Measurements from ENCODE around the gene PCDHA9. TPM values are rescaled to one million over a fixed set of nuclear protein-coding genes. Genes with fewer than 3 reads are reported as not detected.
"Not testable (repeated sequence)": the region's sequence is repeated elsewhere in the genome, so short reads cannot be mapped to it uniquely, and the experiment has no call there.

Gene PCDHA9
- total RNA-seq, 1 experiment from 2014 or later: not detected

GRCh38 chr5:140849831-140850634, 1.9 kb downstream of the PCDHA9 start:
- H3K79me2 ChIP-seq (ENCODE audit: low read length); H3K4me3 ChIP-seq (ENCODE audit: low read length); H3K9me3 ChIP-seq (ENCODE audit: low read length); H3K9ac ChIP-seq (ENCODE audit: low read length); H3K4me1 ChIP-seq (ENCODE audit: low read length); H3K4me2 ChIP-seq (ENCODE audit: low read depth, low read length, poor library complexity, severe bottlenecking); H3K27ac ChIP-seq (ENCODE audit: low read length); H3K36me3 ChIP-seq (ENCODE audit: insufficient read depth, low read length); H3K9me2 ChIP-seq (replicated peaks; ENCODE audit: insufficient read depth, low read length); H2AFZ ChIP-seq (ENCODE audit: low read length); H4K20me1 ChIP-seq (ENCODE audit: insufficient read depth, low read depth, low read length); DNase-seq; H3K27me3 ChIP-seq (ENCODE audit: low read length): not testable (repeated sequence)

GRCh38 chr5:140855772-140856674, 7.8 kb downstream of the PCDHA9 start, which contains the start of gene PCDHA10:
Gene PCDHA10 (plus strand): TSS chr5:140855897. CDS start chr5:140856049, 152 bp downstream.
- H3K9me2 ChIP-seq (replicated peaks; ENCODE audit: insufficient read depth, low read length): no peaks in the 10 kb centered on the region
- no peak within 1 kb of the TSS for H3K9ac ChIP-seq (ENCODE audit: low read length)
- H3K4me1 ChIP-seq (ENCODE audit: low read length): no peaks in the 10 kb centered on the region
- no peak within 1 kb of the TSS for H3K4me2 ChIP-seq (ENCODE audit: low read depth, low read length, poor library complexity, severe bottlenecking)
- no peak within 1 kb of the TSS for H3K27ac ChIP-seq (ENCODE audit: low read length)
- peak; percentile 81 for DNase-seq
- H3K4me3 ChIP-seq (ENCODE audit: low read length): no peak within 1 kb of the TSS
- H3K27me3 ChIP-seq (ENCODE audit: low read length): no peaks in the 10 kb centered on the region
- no peaks in the 10 kb centered on the region for H3K9me3 ChIP-seq (ENCODE audit: low read length)
- H3K79me2 ChIP-seq (ENCODE audit: low read length): no peaks in the 10 kb centered on the region
- H4K20me1 ChIP-seq (ENCODE audit: insufficient read depth, low read depth, low read length): no peaks in the 10 kb centered on the region
- no peaks in the 10 kb centered on the region for H3K36me3 ChIP-seq (ENCODE audit: insufficient read depth, low read length)
- H2AFZ ChIP-seq (ENCODE audit: low read length): no peak within 1 kb of the TSS

- no peak overlapping the region for H3K27ac ChIP-seq (ENCODE audit: low read length)
- no peaks in the 10 kb centered on the region for H3K36me3 ChIP-seq (ENCODE audit: insufficient read depth, low read length)
- no peak overlapping the region for H2AFZ ChIP-seq (ENCODE audit: low read length)
- H3K9me3 ChIP-seq (ENCODE audit: low read length): no peaks in the 10 kb centered on the region
- H4K20me1 ChIP-seq (ENCODE audit: insufficient read depth, low read depth, low read length): no peaks in the 10 kb centered on the region
- no peak overlapping the region for H3K4me2 ChIP-seq (ENCODE audit: low read depth, low read length, poor library complexity, severe bottlenecking)
- no peak overlapping the region for H3K4me3 ChIP-seq (ENCODE audit: low read length)
- no peak overlapping the region for H3K9ac ChIP-seq (ENCODE audit: low read length)
- H3K27me3 ChIP-seq (ENCODE audit: low read length): no peaks in the 10 kb centered on the region
- H3K9me2 ChIP-seq (replicated peaks; ENCODE audit: insufficient read depth, low read length): no peaks in the 10 kb centered on the region
- no peaks in the 10 kb centered on the region for H3K4me1 ChIP-seq (ENCODE audit: low read length)
- H3K79me2 ChIP-seq (ENCODE audit: low read length): no peaks in the 10 kb centered on the region
- no peak for DNase-seq
Measured at GRCh38 chr5:140857177-140857986, 9.2 kb downstream of the PCDHA9 start.

GRCh38 chr5:140857987-140858240, 9.7 kb downstream of the PCDHA9 start:
- no peaks in the 10 kb centered on the region for H3K27me3 ChIP-seq (ENCODE audit: low read length)
- no peaks in the 10 kb centered on the region for H3K9me2 ChIP-seq (replicated peaks; ENCODE audit: insufficient read depth, low read length)
- H4K20me1 ChIP-seq (ENCODE audit: insufficient read depth, low read depth, low read length): no peaks in the 10 kb centered on the region
- no peak overlapping the region for H3K9ac ChIP-seq (ENCODE audit: low read length)
- no peaks in the 10 kb centered on the region for H3K79me2 ChIP-seq (ENCODE audit: low read length)
- no peak overlapping the region for H3K4me2 ChIP-seq (ENCODE audit: low read depth, low read length, poor library complexity, severe bottlenecking)
- DNase-seq: no peak
- H3K9me3 ChIP-seq (ENCODE audit: low read length): no peaks in the 10 kb centered on the region
- H2AFZ ChIP-seq (ENCODE audit: low read length): no peak overlapping the region
- H3K27ac ChIP-seq (ENCODE audit: low read length): no peak overlapping the region
- no peaks in the 10 kb centered on the region for H3K4me1 ChIP-seq (ENCODE audit: low read length)
- H3K4me3 ChIP-seq (ENCODE audit: low read length): no peak overlapping the region
- H3K36me3 ChIP-seq (ENCODE audit: insufficient read depth, low read length): no peaks in the 10 kb centered on the region

- Histone ChIP-seq H3K9me2 (replicated peaks; ENCODE audit: insufficient read depth, low read length) (no peaks in the 10 kb centered on the region), H3K79me2 (ENCODE audit: low read length) (no peaks in the 10 kb centered on the region), H3K9ac (ENCODE audit: low read length) (no peak overlapping the region), H3K27me3 (ENCODE audit: low read length) (no peaks in the 10 kb centered on the region), H3K4me3 (ENCODE audit: low read length) (no peak overlapping the region), H3K9me3 (ENCODE audit: low read length) (no peaks in the 10 kb centered on the region), H3K27ac (ENCODE audit: low read length) (no peak overlapping the region), H2AFZ (ENCODE audit: low read length) (no peak overlapping the region), H4K20me1 (ENCODE audit: insufficient read depth, low read depth, low read length) (no peaks in the 10 kb centered on the region), H3K4me1 (ENCODE audit: low read length) (no peaks in the 10 kb centered on the region), H3K36me3 (ENCODE audit: insufficient read depth, low read length) (no peaks in the 10 kb centered on the region), H3K4me2 (ENCODE audit: low read depth, low read length, poor library complexity, severe bottlenecking) (no peak overlapping the region)
- no peak for DNase-seq
Measured at GRCh38 chr5:140862441-140863295, 14.5 kb downstream of the PCDHA9 start.

- no peak for DNase-seq
- Histone ChIP-seq H3K9me2 (replicated peaks; ENCODE audit: insufficient read depth, low read length) (no peaks in the 10 kb centered on the region), H3K4me3 (ENCODE audit: low read length) (no peak within 1 kb of the TSS), H3K79me2 (ENCODE audit: low read length) (no peaks in the 10 kb centered on the region), H3K27me3 (ENCODE audit: low read length) (no peaks in the 10 kb centered on the region), H3K4me1 (ENCODE audit: low read length) (no peaks in the 10 kb centered on the region), H2AFZ (ENCODE audit: low read length) (no peak within 1 kb of the TSS), H3K9ac (ENCODE audit: low read length) (no peak within 1 kb of the TSS), H3K9me3 (ENCODE audit: low read length) (no peaks in the 10 kb centered on the region), H3K4me2 (ENCODE audit: low read depth, low read length, poor library complexity, severe bottlenecking) (no peak within 1 kb of the TSS), H3K36me3 (ENCODE audit: insufficient read depth, low read length) (no peaks in the 10 kb centered on the region), H4K20me1 (ENCODE audit: insufficient read depth, low read depth, low read length) (no peaks in the 10 kb centered on the region), H3K27ac (ENCODE audit: low read length) (no peak within 1 kb of the TSS)
Measured at GRCh38 chr5:140868721-140869554, 20.8 kb downstream of the PCDHA9 start, which contains the start of gene PCDHA11. Gene PCDHA11 (plus strand): TSS chr5:140868957. CDS start chr5:140869104, 147 bp downstream.

- Histone ChIP-seq H3K4me3 (ENCODE audit: low read length) (no peak overlapping the region), H3K27me3 (ENCODE audit: low read length) (no peaks in the 10 kb centered on the region), H3K79me2 (ENCODE audit: low read length) (no peaks in the 10 kb centered on the region), H3K4me1 (ENCODE audit: low read length) (no peaks in the 10 kb centered on the region), H3K4me2 (ENCODE audit: low read depth, low read length, poor library complexity, severe bottlenecking) (no peak overlapping the region), H4K20me1 (ENCODE audit: insufficient read depth, low read depth, low read length) (no peaks in the 10 kb centered on the region), H3K9ac (ENCODE audit: low read length) (no peak overlapping the region), H3K36me3 (ENCODE audit: insufficient read depth, low read length) (no peaks in the 10 kb centered on the region), H3K9me2 (replicated peaks; ENCODE audit: insufficient read depth, low read length) (0 out of 2 replicates have a peak, but pooled peaks cover 2% of the 10 kb centered on the region), H3K9me3 (ENCODE audit: low read length) (no peaks in the 10 kb centered on the region), H2AFZ (ENCODE audit: low read length) (no peak overlapping the region), H3K27ac (ENCODE audit: low read length) (no peak overlapping the region)
- DNase-seq: no peak
Measured at GRCh38 chr5:140869555-140869886, 21.3 kb downstream of the PCDHA9 start.
